Activated CD4-positive, alpha-beta T cell treated with anti-CD3 and anti-CD28 coated beads for 24 hours (primary cell): ENCODE measurements around the gene FNDC3B.
"Not testable (repeated sequence)": the region's sequence is repeated elsewhere in the genome, so short reads cannot be mapped to it uniquely, and the experiment has no call there.

Experiments used
- DNase-seq, 2 donors: peaks; one replicate each; pipeline ENCODE4 v3.0.0-alpha.2; 2020; ENCODE audit warnings: low read depth in 2 of 2

The FNDC3B gene

GRCh38 chr3:172362583-172362982, 323.2 kb downstream of the FNDC3B start:
- no peak for DNase-seq

GRCh38 chr3:172364374-172365027, 325.1 kb downstream of the FNDC3B start:
- DNase-seq = no peak

- no peak for DNase-seq
Observed at GRCh38 chr3:172365028-172365567, 325.7 kb downstream of the FNDC3B start.

- no peak for DNase-seq
Observed at GRCh38 chr3:172367205-172368105, 328.1 kb downstream of the FNDC3B start.

GRCh38 chr3:172368556-172368955, 329.2 kb downstream of the FNDC3B start:
- DNase-seq = not testable (repeated sequence)

- no peak for DNase-seq
Observed at GRCh38 chr3:172369590-172370259, 330.3 kb downstream of the FNDC3B start.

GRCh38 chr3:172370419-172370818, 331.0 kb downstream of the FNDC3B start:
- DNase-seq = no peak

- no peak for DNase-seq
Observed at GRCh38 chr3:172371544-172371943, 332.2 kb downstream of the FNDC3B start.

- DNase-seq = no peak
Observed at GRCh38 chr3:172372895-172373294, 333.5 kb downstream of the FNDC3B start.

GRCh38 chr3:172373912-172374311, 334.5 kb downstream of the FNDC3B start:
- DNase-seq = no peak

- DNase-seq = no peak
Observed at GRCh38 chr3:172375206-172375850, 335.9 kb downstream of the FNDC3B start.

- no peak for DNase-seq
Observed at GRCh38 chr3:172376402-172376801, 337.0 kb downstream of the FNDC3B start.

GRCh38 chr3:172376881-172377280, 337.5 kb downstream of the FNDC3B start:
- no peak for DNase-seq

GRCh38 chr3:172378439-172378838, 339.1 kb downstream of the FNDC3B start:
- no peak for DNase-seq

GRCh38 chr3:172379372-172379771, 340.0 kb downstream of the FNDC3B start:
- no peak for DNase-seq

GRCh38 chr3:172380632-172381031, 341.3 kb downstream of the FNDC3B start:
- no peak for DNase-seq

GRCh38 chr3:172383306-172383796, 344.0 kb downstream of the FNDC3B start:
- no peak for DNase-seq

GRCh38 chr3:172384836-172385235, 345.5 kb downstream of the FNDC3B start:
- DNase-seq = no peak

GRCh38 chr3:172387728-172388127, 348.4 kb downstream of the FNDC3B start:
- DNase-seq = no peak

- no peak for DNase-seq
Observed at GRCh38 chr3:172388412-172389078, 349.2 kb downstream of the FNDC3B start.

- DNase-seq = no peak
Observed at GRCh38 chr3:172390792-172391191, 351.4 kb downstream of the FNDC3B start.
